HCT116 (cell line): Measurements from ENCODE around the gene SUPT3H. TPM values are rescaled to one million over a fixed set of nuclear protein-coding genes. Genes with fewer than 3 reads are reported as not detected.

Experiments used
- ATAC-seq: fragments of 200-7000 bp; cut with Tn5 transposase; 2 replicates; pipeline ENCODE4 v1.9.1; 2020; ENCODE audit warnings: mild to moderate bottlenecking, moderate library complexity
- BruUV-seq: library from RNA; stranded (reverse); fragments of 400-500 nt; replicated peaks from 2 replicates; lab custom pipeline; 2021; lab: Mats Ljungman, UMichigan
- CTCF ChIA-PET: fragments of 300-600 bp; sonication (Branson Sonifier 250); formaldehyde crosslinking; loops from one replicate; lab custom pipeline; 2021; ENCODE audit warnings: antibody characterized with exemption; lab: Charles Lee
- POLR2A ChIA-PET: fragments of 300-600, 350-600 bp; sonication (Branson Sonifier 250); formaldehyde crosslinking; loops from one replicate; lab custom pipeline; 2021; ENCODE audit warnings: antibody characterized with exemption; lab: Charles Lee
- RAD21 ChIA-PET, 2 experiments: fragments of 300-600 bp; sonication (Branson Sonifier 250); formaldehyde crosslinking; loops; one replicate each; lab custom pipeline; 2023; ENCODE audit warnings: low total read pairs in 2 of 2; ENCODE audit not compliant: uncharacterized antibody in 2 of 2, unreplicated experiment in 2 of 2, low non-redundant PET in 1 of 2; lab: Charles Lee
- DNase-seq: peaks from one replicate; pipeline ENCODE4 v3.0.0-alpha.2; 2010; ENCODE audit warnings: low read depth, low spot score
- H2AFZ ChIP-seq: fragments of 200-600 bp; shearing (Covaris generic), sonication (generic); 2 replicates; pipeline ENCODE4 v1.6.1; 2017; ENCODE audit warnings: low read depth, mixed run types, mixed read lengths, antibody characterized with exemption, low read length; ENCODE audit not compliant: poor library complexity, severe bottlenecking
- H3K27ac ChIP-seq: 2 replicates; pipeline ENCODE4 v1.5.1; 2012; ENCODE audit warnings: low read depth, low read length
- H3K27me3 ChIP-seq: fragments of 200-600 bp; sonication (generic); 2 replicates; pipeline ENCODE4 v1.6.1; 2016; ENCODE audit warnings: mixed run types, low read length, mixed read lengths; ENCODE audit not compliant: insufficient read depth
- H3K36me3 ChIP-seq, 2 experiments: fragments of 200-500 bp in 1 of 2; fragments of 200-600 bp in 1 of 2; sonication (Bioruptor generic) in 1 of 2; sonication (generic) in 1 of 2; 2 replicates each; pipeline versions ENCODE4 v1.5.1 to v1.6.1; 2014 to 2016; ENCODE audit warnings: low read length in 2 of 2, inconsistent platforms in 1 of 2, mixed read lengths in 1 of 2, mixed run types in 1 of 2; ENCODE audit not compliant: insufficient read depth in 2 of 2, control insufficient read depth in 1 of 2
- H3K4me1 ChIP-seq, 2 experiments: fragments of 200-600 bp in 1 of 2; sonication (generic) in 1 of 2; 2 replicates each; pipeline versions ENCODE4 v1.5.1 to v1.6.1; 2012 to 2017; ENCODE audit warnings: low read length in 2 of 2, inconsistent platforms in 1 of 2, mild to moderate bottlenecking in 1 of 2, mixed read lengths in 1 of 2, mixed run types in 1 of 2, moderate library complexity in 1 of 2; ENCODE audit not compliant: insufficient read depth in 2 of 2, control insufficient read depth in 1 of 2
- H3K4me2 ChIP-seq: fragments of 200-600 bp; sonication (generic); 2 replicates; pipeline ENCODE4 v1.6.1; 2017; ENCODE audit warnings: mixed run types, low read length, mixed read lengths
- H3K4me3 ChIP-seq, 2 experiments: fragments of 200-600 bp in 1 of 2; sonication (generic) in 1 of 2; replicated peaks in 1 of 2; 2 replicates each; pipeline ENCODE4 v1.5.1; 2011 to 2016; ENCODE audit warnings: low read length in 2 of 2, control low read depth in 1 of 2, low read depth in 1 of 2, mild to moderate bottlenecking in 1 of 2, mixed read lengths in 1 of 2, mixed run types in 1 of 2
- H3K79me2 ChIP-seq: fragments of 200-600 bp; sonication (generic); 2 replicates; pipeline ENCODE4 v1.6.1; 2017; ENCODE audit warnings: mild to moderate bottlenecking, mixed run types, low read length, moderate library complexity, mixed read lengths; ENCODE audit not compliant: insufficient read depth
- H3K9ac ChIP-seq: fragments of 200-600 bp; sonication (generic); 2 replicates; pipeline ENCODE4 v1.6.1; 2016; ENCODE audit warnings: low read length, mixed read lengths
- H3K9me2 ChIP-seq: fragments of 200-600 bp; sonication (generic), shearing (Covaris generic); 2 replicates; pipeline ENCODE4 v1.6.1; 2017; ENCODE audit warnings: mixed run types, mild to moderate bottlenecking, moderate library complexity; ENCODE audit not compliant: insufficient read depth
- H3K9me3 ChIP-seq, 2 experiments: fragments of 200-500 bp in 1 of 2; fragments of 200-600 bp in 1 of 2; sonication (Bioruptor generic) in 1 of 2; sonication (generic) in 1 of 2; 2 replicates each; pipeline ENCODE4 v1.6.1; 2014 to 2017; ENCODE audit warnings: low read length in 2 of 2, mixed read lengths in 2 of 2, inconsistent platforms in 1 of 2, low read depth in 1 of 2, mild to moderate bottlenecking in 1 of 2, mixed run types in 1 of 2, moderate library complexity in 1 of 2; ENCODE audit not compliant: control insufficient read depth in 1 of 2, insufficient read depth in 1 of 2
- H4K20me1 ChIP-seq: fragments of 200-600 bp; sonication (generic), shearing (Covaris generic); 2 replicates; pipeline ENCODE4 v1.6.1; 2017; ENCODE audit warnings: mixed run types, mild to moderate bottlenecking, moderate library complexity; ENCODE audit not compliant: insufficient read depth
- CEBPB ChIP-seq: IDR thresholded peaks from 2 replicates; pipeline ENCODE4 v1.6.1; 2012; ENCODE audit warnings: low read depth
- EGR1 ChIP-seq: IDR thresholded peaks from 2 replicates; pipeline ENCODE4 v1.6.1; 2012; ENCODE audit warnings: low read depth
- EZH2 ChIP-seq: fragments of 200-600 bp; sonication (generic); IDR thresholded peaks from 2 replicates; pipeline ENCODE4 v1.6.1; 2017; ENCODE audit warnings: antibody characterized with exemption, mixed run types
- JUND ChIP-seq: IDR thresholded peaks from 2 replicates; pipeline ENCODE4 v1.6.1; 2012
- POLR2A ChIP-seq: IDR thresholded peaks from 2 replicates; pipeline ENCODE4 v1.7.0; 2011; ENCODE audit warnings: borderline replicate concordance; ENCODE audit not compliant: insufficient read depth, insufficient read length; ENCODE audit errors: extremely low read depth
- POLR2AphosphoS5 ChIP-seq: IDR thresholded peaks from 2 replicates; pipeline ENCODE4 v1.6.1; 2011; ENCODE audit warnings: mild to moderate bottlenecking, low read depth, low read length, moderate library complexity
- SIN3A ChIP-seq: IDR thresholded peaks from 2 replicates; pipeline ENCODE4 v1.6.1; 2012; ENCODE audit warnings: low read depth
- SP1 ChIP-seq: IDR thresholded peaks from 2 replicates; pipeline ENCODE4 v1.6.1; 2012; ENCODE audit warnings: low read depth
- SRF ChIP-seq: IDR thresholded peaks from 2 replicates; pipeline ENCODE4 v1.6.1; 2012; ENCODE audit warnings: low read depth
- ZNF274 ChIP-seq: fragments of 200-500 bp; sonication (Bioruptor generic); IDR thresholded peaks from 2 replicates; pipeline ENCODE4 v1.6.1; 2014; ENCODE audit warnings: mild to moderate bottlenecking, low read depth, low read length, inconsistent platforms
- intact Hi-C: fragments of 100-400 bp; cut with micrococcal nuclease; formaldehyde crosslinking; loops from 2 replicates; pipeline ENCODE4 v1.10.0; 2022
- total RNA-seq: library from RNA; stranded (reverse); gene quantifications from one replicate; pipeline ENCODE4 v1.2.1, GENCODE V29; 2021; ENCODE audit not compliant: unreplicated experiment
- TF ChIP-seq, protein P1 (sequence below): IDR thresholded peaks from 2 replicates; pipeline ENCODE4 v1.6.1; 2012
- TF ChIP-seq, protein P2 (sequence below): IDR thresholded peaks from 2 replicates; pipeline ENCODE4 v1.6.1; 2012
- TF ChIP-seq, protein P3 (sequence below), 3 experiments: fragments of 200-600 bp in 1 of 3; sonication (generic) in 1 of 3; IDR thresholded peaks in 2 of 3; conservative IDR thresholded peaks in 1 of 3; 2 replicates each; pipeline ENCODE4 v1.5.1; 2012 to 2017; ENCODE audit warnings: low read depth in 2 of 3, low read length in 2 of 3, antibody characterized with exemption in 1 of 3, borderline replicate concordance in 1 of 3, control low read depth in 1 of 3, mild to moderate bottlenecking in 1 of 3, mixed read lengths in 1 of 3, mixed run types in 1 of 3, moderate library complexity in 1 of 3; ENCODE audit not compliant: insufficient read depth in 1 of 3

SUPT3H gene
- total RNA-seq, 1 experiment from 2014 or later = 7.4 TPM

DNA sequence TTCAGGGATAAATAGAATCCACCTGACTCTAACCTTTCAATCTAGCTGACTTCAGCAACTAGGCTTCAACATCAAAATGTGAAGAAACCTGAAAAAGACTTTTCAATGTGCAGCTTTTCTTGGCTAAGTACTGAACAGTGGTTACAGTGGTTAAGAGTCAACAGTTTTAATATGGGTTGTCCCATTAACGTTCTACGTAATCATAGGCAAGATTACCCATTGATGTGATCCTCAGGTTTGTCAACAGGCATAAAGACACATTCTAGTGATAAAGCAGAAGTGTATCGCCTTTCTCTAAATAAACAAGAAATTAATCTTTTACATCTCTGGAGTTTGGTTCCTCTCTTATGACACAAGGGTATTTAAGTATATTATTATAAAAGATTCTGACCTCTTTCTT lies 203.7 kb downstream of the SUPT3H start:
- H3K4me1 ChIP-seq = no peaks in the 10 kb centered on the region
- H3K36me3 ChIP-seq = no peaks in the 10 kb centered on the region
- ChIA-PET POLR2A (no interaction called here), RAD21 (no interaction called here), CTCF (no interaction called here)
- no peak overlapping the region for H3K4me2 ChIP-seq
- no peak for ATAC-seq
- H3K4me3 ChIP-seq = no peak overlapping the region
- TF ChIP-seq SRF = no peak
- H3K27me3 ChIP-seq = no peaks in the 10 kb centered on the region
- H3K27ac ChIP-seq = no peak overlapping the region
- H3K9me2 ChIP-seq = no peaks in the 10 kb centered on the region
- BruUV-seq = no TSS peak
- intact Hi-C loops = no loop called here
- H4K20me1 ChIP-seq = no peaks in the 10 kb centered on the region
- no peaks in the 10 kb centered on the region for H3K79me2 ChIP-seq
- DNase-seq = no peak
- no peak overlapping the region for H2AFZ ChIP-seq
- H3K9me3 ChIP-seq = no peaks in the 10 kb centered on the region
- no peak overlapping the region for H3K9ac ChIP-seq

GRCh38 chr6:45171380-45171779 lies 206.4 kb downstream of the SUPT3H start:
- no peak for DNase-seq
- POLR2A ChIA-PET = no interaction called here
- H3K4me1 ChIP-seq = no peaks in the 10 kb centered on the region
- TF ChIP-seq CEBPB (no peak), ZNF274 (no peak)
- H4K20me1 ChIP-seq = no peaks in the 10 kb centered on the region
- ATAC-seq = no peak
- H3K27me3 ChIP-seq = no peaks in the 10 kb centered on the region
- intact Hi-C loops = no loop called here
- H3K4me2 ChIP-seq = no peak overlapping the region
- H2AFZ ChIP-seq = no peak overlapping the region
- CTCF ChIA-PET = interaction anchor here (0.7 kb wide), 1 partner anchor 45 kb away, joined by 3 read pairs; no protein-coding TSS in a partner anchor
- H3K9ac ChIP-seq = no peak overlapping the region
- H3K9me3 ChIP-seq = no peaks in the 10 kb centered on the region
- no TSS peak for BruUV-seq
- H3K9me2 ChIP-seq = no peaks in the 10 kb centered on the region
- H3K36me3 ChIP-seq = no peaks in the 10 kb centered on the region
- RAD21 ChIA-PET = no interaction called here
- no peaks in the 10 kb centered on the region for H3K79me2 ChIP-seq
- no peak overlapping the region for H3K27ac ChIP-seq
- no peak overlapping the region for H3K4me3 ChIP-seq

GRCh38 chr6:45170309-45170708 lies 207.4 kb downstream of the SUPT3H start:
- Histone ChIP-seq H3K4me3 (no peak overlapping the region), H2AFZ (no peak overlapping the region), H3K9me3 (no peaks in the 10 kb centered on the region), H3K79me2 (no peaks in the 10 kb centered on the region), H3K9me2 (no peaks in the 10 kb centered on the region), H3K27me3 (no peaks in the 10 kb centered on the region), H3K36me3 (no peaks in the 10 kb centered on the region), H3K27ac (no peak overlapping the region), H3K4me2 (no peak overlapping the region), H3K9ac (no peak overlapping the region), H4K20me1 (no peaks in the 10 kb centered on the region), H3K4me1 (no peaks in the 10 kb centered on the region)
- RAD21 ChIA-PET = no interaction called here
- ATAC-seq (no peak), DNase-seq (no peak)
- POLR2A ChIA-PET = no interaction called here
- intact Hi-C loops = no loop called here
- CTCF ChIA-PET = no interaction called here
- no TSS peak for BruUV-seq
- TF ChIP-seq SP1 = no peak
- TF ChIP-seq SIN3A = no peak
- TF ChIP-seq POLR2AphosphoS5 = no peak
- no peak for TF ChIP-seq SRF
- TF ChIP-seq EGR1 = no peak
- TF ChIP-seq, protein P1, sequence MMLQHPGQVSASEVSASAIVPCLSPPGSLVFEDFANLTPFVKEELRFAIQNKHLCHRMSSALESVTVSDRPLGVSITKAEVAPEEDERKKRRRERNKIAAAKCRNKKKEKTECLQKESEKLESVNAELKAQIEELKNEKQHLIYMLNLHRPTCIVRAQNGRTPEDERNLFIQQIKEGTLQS = no peak
- TF ChIP-seq, protein P2, sequence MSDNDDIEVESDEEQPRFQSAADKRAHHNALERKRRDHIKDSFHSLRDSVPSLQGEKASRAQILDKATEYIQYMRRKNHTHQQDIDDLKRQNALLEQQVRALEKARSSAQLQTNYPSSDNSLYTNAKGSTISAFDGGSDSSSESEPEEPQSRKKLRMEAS = no peak
- no peak for TF ChIP-seq CEBPB
- TF ChIP-seq EZH2 = no peak
- TF ChIP-seq JUND = no peak
- TF ChIP-seq, protein P3, sequence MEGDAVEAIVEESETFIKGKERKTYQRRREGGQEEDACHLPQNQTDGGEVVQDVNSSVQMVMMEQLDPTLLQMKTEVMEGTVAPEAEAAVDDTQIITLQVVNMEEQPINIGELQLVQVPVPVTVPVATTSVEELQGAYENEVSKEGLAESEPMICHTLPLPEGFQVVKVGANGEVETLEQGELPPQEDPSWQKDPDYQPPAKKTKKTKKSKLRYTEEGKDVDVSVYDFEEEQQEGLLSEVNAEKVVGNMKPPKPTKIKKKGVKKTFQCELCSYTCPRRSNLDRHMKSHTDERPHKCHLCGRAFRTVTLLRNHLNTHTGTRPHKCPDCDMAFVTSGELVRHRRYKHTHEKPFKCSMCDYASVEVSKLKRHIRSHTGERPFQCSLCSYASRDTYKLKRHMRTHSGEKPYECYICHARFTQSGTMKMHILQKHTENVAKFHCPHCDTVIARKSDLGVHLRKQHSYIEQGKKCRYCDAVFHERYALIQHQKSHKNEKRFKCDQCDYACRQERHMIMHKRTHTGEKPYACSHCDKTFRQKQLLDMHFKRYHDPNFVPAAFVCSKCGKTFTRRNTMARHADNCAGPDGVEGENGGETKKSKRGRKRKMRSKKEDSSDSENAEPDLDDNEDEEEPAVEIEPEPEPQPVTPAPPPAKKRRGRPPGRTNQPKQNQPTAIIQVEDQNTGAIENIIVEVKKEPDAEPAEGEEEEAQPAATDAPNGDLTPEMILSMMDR (IDR thresholded peaks at IDR 0.05 in 2 of 3, conservative IDR thresholded peaks at IDR 0.05 in 1 of 3; ENCODE audit: borderline replicate concordance in 1 of 3, insufficient read depth in 1 of 3, low read depth in 2 of 3, low read length in 2 of 3) = no peak
- TF ChIP-seq POLR2A = no peak
